SK-N-SH (cell line): Measurements from ENCODE around the gene ATXN7L2. TPM values are rescaled to one million over a fixed set of nuclear protein-coding genes. Genes with fewer than 3 reads are reported as not detected.

Experiments
- CTCF ChIA-PET: fragments of 300-600, 350-600 bp; formaldehyde crosslinking; extraction: SDS; loops from one replicate; lab custom pipeline; 2021; lab: Yijun Ruan, JAX
- POLR2A ChIA-PET: fragments of 350-600 bp; sonication (Branson Sonifier 250); formaldehyde crosslinking; extraction: SDS; loops from one replicate; lab custom pipeline; 2020; ENCODE audit warnings: antibody characterized with exemption, inconsistent platforms; lab: Yijun Ruan, JAX
- DNase-seq: peaks from one replicate; pipeline ENCODE4 v3.0.0; 2012
- H2AFZ ChIP-seq: fragments of 200-600 bp; sonication (generic); 2 replicates; pipeline ENCODE4 v1.8.1; 2016; ENCODE audit warnings: antibody characterized with exemption, mild to moderate bottlenecking, low read depth
- H3F3A ChIP-seq: fragments of 200-600 bp; sonication (generic); replicated peaks from 2 replicates; pipeline ENCODE3; 2016; ENCODE audit warnings: antibody characterized with exemption, mild to moderate bottlenecking; ENCODE audit not compliant: insufficient read depth
- H3K27ac ChIP-seq, 2 experiments: fragments of 200-500 bp in 1 of 2; fragments of 200-600 bp in 1 of 2; sonication (Bioruptor generic) in 1 of 2; sonication (generic), shearing (Covaris generic) in 1 of 2; 2 replicates each; pipeline versions ENCODE4 v1.5.1 to v1.6.1; 2014 to 2016; ENCODE audit warnings: low read depth in 2 of 2, inconsistent platforms in 1 of 2, low read length in 1 of 2, mild to moderate bottlenecking in 1 of 2, mixed read lengths in 1 of 2
- H3K27me3 ChIP-seq: fragments of 200-600 bp; sonication (generic), shearing (Covaris generic); 2 replicates; pipeline ENCODE4 v1.6.1; 2016; ENCODE audit warnings: mixed run types; ENCODE audit not compliant: insufficient read depth
- H3K36me3 ChIP-seq, 2 experiments: fragments of 200-500 bp in 1 of 2; fragments of 200-600 bp in 1 of 2; sonication (Bioruptor generic) in 1 of 2; sonication (generic) in 1 of 2; replicated peaks in 1 of 2; 2 replicates each; pipeline versions ENCODE3 to v1.5.1; 2014 to 2016; ENCODE audit warnings: low read length in 1 of 2, mild to moderate bottlenecking in 1 of 2; ENCODE audit not compliant: insufficient read depth in 2 of 2, control insufficient read depth in 1 of 2
- H3K4me1 ChIP-seq, 2 experiments: fragments of 200-500 bp in 1 of 2; fragments of 200-600 bp in 1 of 2; sonication (Bioruptor generic) in 1 of 2; sonication (generic), shearing (Covaris generic) in 1 of 2; 2 replicates each; pipeline versions ENCODE4 v1.5.1 to v1.6.1; 2014 to 2016; ENCODE audit warnings: low read depth in 1 of 2, low read length in 1 of 2, mixed run types in 1 of 2; ENCODE audit not compliant: insufficient read depth in 2 of 2, control insufficient read depth in 1 of 2
- H3K4me2 ChIP-seq: fragments of 200-600 bp; sonication (generic), shearing (Covaris generic); 2 replicates; pipeline ENCODE4 v1.6.1; 2017; ENCODE audit warnings: mixed run types
- H3K4me3 ChIP-seq, 2 experiments: fragments of 200-500 bp in 1 of 2; fragments of 200-600 bp in 1 of 2; sonication (Bioruptor generic) in 1 of 2; sonication (generic), shearing (Covaris generic) in 1 of 2; 2 replicates each; pipeline versions ENCODE4 v1.5.1 to v1.8.1; 2014 to 2016; ENCODE audit warnings: low read depth in 2 of 2, inconsistent platforms in 1 of 2, low read length in 1 of 2, mild to moderate bottlenecking in 1 of 2, mixed read lengths in 1 of 2, moderate library complexity in 1 of 2
- H3K79me2 ChIP-seq: fragments of 200-600 bp; sonication (generic); 2 replicates; pipeline ENCODE4 v1.8.1; 2017; ENCODE audit warnings: mild to moderate bottlenecking; ENCODE audit not compliant: insufficient read depth
- H3K9ac ChIP-seq: fragments of 200-600 bp; sonication (generic); 2 replicates; pipeline ENCODE4 v1.6.1; 2017; ENCODE audit warnings: mixed run types
- H3K9me2 ChIP-seq: fragments of 200-600 bp; sonication (generic); 2 replicates; pipeline ENCODE4 v1.6.1; 2017; ENCODE audit warnings: mixed run types
- H3K9me3 ChIP-seq: fragments of 200-600 bp; sonication (generic); 2 replicates; pipeline ENCODE4 v1.6.1; 2017; ENCODE audit warnings: mixed run types, mild to moderate bottlenecking, moderate library complexity
- H4K20me1 ChIP-seq: fragments of 200-600 bp; sonication (generic); 2 replicates; pipeline ENCODE4 v1.6.1; 2017; ENCODE audit warnings: mild to moderate bottlenecking, mixed run types; ENCODE audit not compliant: insufficient read depth
- ELF1 ChIP-seq: IDR thresholded peaks from 2 replicates; pipeline ENCODE4 v1.4.0; 2012
- EZH2phosphoT487 ChIP-seq: fragments of 200-600 bp; sonication (generic); IDR thresholded peaks from 2 replicates; pipeline ENCODE4 v1.6.1; 2017; ENCODE audit warnings: low read depth, mixed run types, mild to moderate bottlenecking, antibody characterized with exemption, moderate library complexity, borderline replicate concordance
- FOXM1 ChIP-seq: IDR thresholded peaks from 2 replicates; pipeline ENCODE4 v1.4.0; 2012; ENCODE audit warnings: low read depth, mild to moderate bottlenecking
- GABPA ChIP-seq: IDR thresholded peaks from 2 replicates; pipeline ENCODE4 v1.4.0; 2012; ENCODE audit warnings: low read depth, mild to moderate bottlenecking
- MEF2A ChIP-seq: IDR thresholded peaks from 2 replicates; pipeline ENCODE4 v1.4.0; 2012; ENCODE audit warnings: low read depth, borderline replicate concordance
- NRF1 ChIP-seq: IDR thresholded peaks from 2 replicates; pipeline ENCODE4 v1.6.1; 2012; ENCODE audit warnings: low read depth, mild to moderate bottlenecking, low read length
- RCOR1 ChIP-seq: fragments of 150-350 bp; IDR thresholded peaks from 2 replicates; pipeline ENCODE4 v1.6.1; 2017; ENCODE audit warnings: antibody characterized with exemption, low read length
- RFX5 ChIP-seq: IDR thresholded peaks from 2 replicates; pipeline ENCODE4 v1.6.1; 2012; ENCODE audit warnings: mild to moderate bottlenecking, improper control_type of control experiment, low read length
- SIN3A ChIP-seq: IDR thresholded peaks from 2 replicates; pipeline ENCODE4 v1.6.1; 2012; ENCODE audit warnings: low read depth, mild to moderate bottlenecking, low read length, moderate library complexity, borderline replicate concordance
- TAF1 ChIP-seq: IDR thresholded peaks from 2 replicates; pipeline ENCODE4 v1.6.1; 2012; ENCODE audit warnings: low read depth, mild to moderate bottlenecking, low read length, moderate library complexity, borderline replicate concordance
- TCF12 ChIP-seq: IDR thresholded peaks from 2 replicates; pipeline ENCODE4 v1.4.0; 2012
- TEAD4 ChIP-seq: IDR thresholded peaks from 2 replicates; pipeline ENCODE4 v1.4.0; 2012; ENCODE audit warnings: mild to moderate bottlenecking, borderline replicate concordance; ENCODE audit not compliant: insufficient read depth
- YY1 ChIP-seq: IDR thresholded peaks from 2 replicates; pipeline ENCODE4 v1.4.0; 2012; ENCODE audit warnings: low read depth, mild to moderate bottlenecking
- WGBS: methylation state at CpG from one replicate; pipeline ENCODE4 v1.1.6; 2017; ENCODE audit warnings: low lambda C conversion rate; 5-methylcytosine and 5-hydroxymethylcytosine counted together
- polyA plus RNA-seq, 3 experiments: library from polyadenylated mRNA; depleted of rRNA; stranded (reverse); fragments of >200 nt; gene quantifications; 2 replicates each; pipeline ENCODE4 v1.2.3, GENCODE V29; 2012
- TF ChIP-seq, protein P1 (sequence below): IDR thresholded peaks from 2 replicates; pipeline ENCODE4; 2012
- TF ChIP-seq, protein P2 (sequence below): fragments of 200-600 bp; sonication (generic); IDR thresholded peaks from 2 replicates; pipeline ENCODE4 v1.6.1; 2017; ENCODE audit warnings: antibody characterized with exemption, mild to moderate bottlenecking, moderate library complexity
- TF ChIP-seq, protein P3 (sequence below): IDR thresholded peaks from 2 replicates; pipeline ENCODE4 v1.4.0; 2012; ENCODE audit warnings: low read depth
- TF ChIP-seq, protein P4 (sequence below): fragments of 150-350 bp; IDR thresholded peaks from 2 replicates; pipeline ENCODE4 v1.6.1; 2016; ENCODE audit warnings: mild to moderate bottlenecking, low read depth, low read length

ATXN7L2 gene
- polyA plus RNA-seq, 1 of the 3 experiments (the other 2 are of a cell fraction): 4.0 TPM

DNA sequence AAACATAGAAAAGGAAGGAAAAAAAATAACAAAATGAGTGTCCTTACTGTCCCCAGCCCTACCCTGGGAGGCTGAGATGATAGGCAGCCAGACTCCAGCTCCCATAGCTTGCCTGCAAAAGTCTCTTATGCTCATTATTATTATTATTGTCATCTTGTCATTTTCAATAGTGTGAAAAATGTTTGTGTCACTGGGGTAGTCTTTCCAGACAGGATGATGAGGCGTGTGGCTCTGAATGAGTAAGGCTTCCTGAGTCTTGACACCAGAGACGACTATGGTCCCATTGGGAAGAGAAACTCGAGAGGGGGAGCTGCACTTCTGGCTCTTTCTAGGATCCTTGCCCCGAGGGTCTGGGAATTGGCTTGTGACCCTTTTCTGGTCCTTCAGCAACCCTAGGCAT lies 9.1 kb downstream of the ATXN7L2 start (continued):
- no peak for TF ChIP-seq TEAD4
- TF ChIP-seq GABPA: no peak
- no peak for TF ChIP-seq RCOR1
- TF ChIP-seq, protein P1, sequence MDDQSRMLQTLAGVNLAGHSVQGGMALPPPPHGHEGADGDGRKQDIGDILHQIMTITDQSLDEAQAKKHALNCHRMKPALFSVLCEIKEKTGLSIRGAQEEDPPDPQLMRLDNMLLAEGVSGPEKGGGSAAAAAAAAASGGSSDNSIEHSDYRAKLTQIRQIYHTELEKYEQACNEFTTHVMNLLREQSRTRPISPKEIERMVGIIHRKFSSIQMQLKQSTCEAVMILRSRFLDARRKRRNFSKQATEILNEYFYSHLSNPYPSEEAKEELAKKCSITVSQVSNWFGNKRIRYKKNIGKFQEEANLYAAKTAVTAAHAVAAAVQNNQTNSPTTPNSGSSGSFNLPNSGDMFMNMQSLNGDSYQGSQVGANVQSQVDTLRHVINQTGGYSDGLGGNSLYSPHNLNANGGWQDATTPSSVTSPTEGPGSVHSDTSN: no peak
- no peak for TF ChIP-seq TCF12

DNA sequence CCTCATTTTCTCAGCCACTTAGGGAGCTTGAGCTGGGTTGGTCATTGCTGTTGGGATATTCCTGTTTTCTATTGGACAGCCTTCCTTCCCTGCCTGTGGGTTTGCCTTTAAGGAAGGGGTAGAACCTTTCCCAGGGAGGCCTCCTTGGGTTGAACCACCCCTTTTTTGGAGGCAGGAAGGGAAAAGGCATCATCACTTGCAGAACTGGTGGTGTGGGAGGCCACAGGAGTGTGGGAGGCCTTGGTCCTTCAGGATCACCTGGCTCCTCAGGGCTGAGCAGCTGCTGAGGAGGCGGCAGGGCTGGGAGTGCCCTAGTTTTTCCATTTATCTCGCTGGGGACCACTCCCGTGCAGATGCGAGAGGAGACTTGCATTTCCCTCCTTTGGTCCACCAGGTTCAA lies 9.5 kb downstream of the ATXN7L2 start:
- no peak for DNase-seq
- ChIA-PET CTCF (interaction anchor here (0.7 to 40.2 kb wide), 17 partner anchors 9 to 281 kb away, joined by 3 to 1710 read pairs (median 4); partner anchors contain the start of genes AMIGO1, ATXN7L2 and GPR61), POLR2A (interaction anchor here (1.4 to 1.5 kb wide), 2 partner anchors 37 to 39 kb away, joined by 6 to 7 read pairs; no protein-coding TSS in a partner anchor)

DNA sequence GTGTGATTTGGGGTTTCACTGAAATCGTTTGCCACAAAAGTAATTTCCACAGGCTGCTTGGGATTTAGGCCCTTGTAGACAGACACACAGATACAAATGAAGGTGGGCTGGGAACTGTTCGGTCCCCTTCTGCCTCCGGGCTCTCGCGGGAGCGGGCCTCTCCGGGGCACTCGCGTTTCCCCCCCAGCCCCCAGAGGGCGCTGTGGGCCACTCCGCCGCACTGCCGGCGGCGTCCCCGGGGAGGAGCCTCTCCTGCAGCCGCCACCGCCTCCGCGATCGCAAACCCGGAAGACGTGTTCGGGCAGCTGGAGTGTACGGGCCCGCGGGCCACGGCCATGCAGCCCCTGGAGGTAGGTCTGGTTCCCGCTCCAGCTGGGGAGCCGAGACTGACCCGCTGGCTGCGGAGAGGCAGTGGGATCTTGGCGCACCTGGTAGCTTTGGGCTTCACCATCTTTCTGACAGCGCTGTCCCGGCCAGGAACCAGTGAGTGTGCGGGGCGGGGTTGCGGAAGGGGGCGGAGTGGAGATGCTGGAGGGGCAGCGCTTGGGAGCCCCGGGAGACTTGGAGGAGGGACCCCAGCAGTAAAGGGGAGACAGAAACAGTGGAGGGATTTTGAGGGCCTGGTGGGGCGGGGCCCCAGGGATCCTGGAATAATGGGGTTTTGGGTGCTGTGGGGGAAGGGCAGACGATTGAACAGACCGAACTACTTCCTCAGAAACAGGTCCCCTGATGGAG lies 10.3 kb downstream of the ATXN7L2 start, which contains the start of gene CYB561D1:
Gene CYB561D1 (plus strand): TSS at position 290 of the 735 bp plus-strand sequence. CDS start 46 bp downstream, at position 336.
- Histone ChIP-seq H3K4me2 (peak within 1 kb of the TSS; percentile 78), H3K9me2 (no peaks in the 10 kb centered on the region), H3K79me2 (peaks cover 19% of the 10 kb centered on the region), H3K4me1 (peaks cover 0 to 19% of the 10 kb centered on the region in 2 experiments; a peak in 2 of 4 replicates), H3K27me3 (no peaks in the 10 kb centered on the region), H3F3A (no peaks in the 10 kb centered on the region), H3K36me3 (peaks cover 5 to 20% of the 10 kb centered on the region in 2 experiments), H3K4me3 (peak within 1 kb of the TSS; percentile 96 to 100), H3K27ac (peak within 1 kb of the TSS; percentile 64 to 81; a peak in 3 of 4 replicates), H4K20me1 (no peaks in the 10 kb centered on the region), H3K9me3 (no peaks in the 10 kb centered on the region), H3K9ac (peak within 1 kb of the TSS; percentile 56), H2AFZ (peak within 1 kb of the TSS; percentile 92)
- WGBS: under 1% methylated on average over 21 of the region's 44 CpGs
- CTCF ChIA-PET: interaction anchor here (0.7 to 40.2 kb wide), 25 partner anchors 10 to 281 kb away, joined by 3 to 1710 read pairs (median 4); partner anchors contain the start of genes AMIGO1, ATXN7L2, GNAI3 and GPR61
- DNase-seq: peak; percentile 95
- POLR2A ChIA-PET: interaction anchor here (1.4 to 1.5 kb wide), 2 partner anchors 36 to 38 kb away, joined by 6 to 7 read pairs; no protein-coding TSS in a partner anchor
- TF ChIP-seq, protein P2, sequence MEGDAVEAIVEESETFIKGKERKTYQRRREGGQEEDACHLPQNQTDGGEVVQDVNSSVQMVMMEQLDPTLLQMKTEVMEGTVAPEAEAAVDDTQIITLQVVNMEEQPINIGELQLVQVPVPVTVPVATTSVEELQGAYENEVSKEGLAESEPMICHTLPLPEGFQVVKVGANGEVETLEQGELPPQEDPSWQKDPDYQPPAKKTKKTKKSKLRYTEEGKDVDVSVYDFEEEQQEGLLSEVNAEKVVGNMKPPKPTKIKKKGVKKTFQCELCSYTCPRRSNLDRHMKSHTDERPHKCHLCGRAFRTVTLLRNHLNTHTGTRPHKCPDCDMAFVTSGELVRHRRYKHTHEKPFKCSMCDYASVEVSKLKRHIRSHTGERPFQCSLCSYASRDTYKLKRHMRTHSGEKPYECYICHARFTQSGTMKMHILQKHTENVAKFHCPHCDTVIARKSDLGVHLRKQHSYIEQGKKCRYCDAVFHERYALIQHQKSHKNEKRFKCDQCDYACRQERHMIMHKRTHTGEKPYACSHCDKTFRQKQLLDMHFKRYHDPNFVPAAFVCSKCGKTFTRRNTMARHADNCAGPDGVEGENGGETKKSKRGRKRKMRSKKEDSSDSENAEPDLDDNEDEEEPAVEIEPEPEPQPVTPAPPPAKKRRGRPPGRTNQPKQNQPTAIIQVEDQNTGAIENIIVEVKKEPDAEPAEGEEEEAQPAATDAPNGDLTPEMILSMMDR: peak; percentile 89
- TF ChIP-seq RFX5: no peak
- TF ChIP-seq, protein P3, sequence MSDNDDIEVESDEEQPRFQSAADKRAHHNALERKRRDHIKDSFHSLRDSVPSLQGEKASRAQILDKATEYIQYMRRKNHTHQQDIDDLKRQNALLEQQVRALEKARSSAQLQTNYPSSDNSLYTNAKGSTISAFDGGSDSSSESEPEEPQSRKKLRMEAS: no peak; the same call in 1 of the 2 replicates
- no peak for TF ChIP-seq FOXM1
- TF ChIP-seq EZH2phosphoT487: no peak
- TF ChIP-seq ELF1: peak; percentile 98
- TF ChIP-seq MEF2A: no peak
- peak; percentile 87 for TF ChIP-seq SIN3A
- TF ChIP-seq TAF1: no peak; the same call in 1 of the 2 replicates
- TF ChIP-seq NRF1: no peak
- no peak for TF ChIP-seq TEAD4
- TF ChIP-seq GABPA: no peak; the same call in 1 of the 2 replicates
- TF ChIP-seq, protein P1: peak; percentile 37; the same call in 1 of the 2 replicates
- TF ChIP-seq YY1: peak; percentile 51

More for the DNA sequence above, 9.5 kb downstream of the ATXN7L2 start:
- no peaks in the 10 kb centered on the region for H4K20me1 ChIP-seq
- H3K9me3 ChIP-seq: no peaks in the 10 kb centered on the region
- peaks cover 5 to 26% of the 10 kb centered on the region in 2 experiments for H3K36me3 ChIP-seq
- no peaks in the 10 kb centered on the region for H3F3A ChIP-seq
- TF ChIP-seq, protein P4, sequence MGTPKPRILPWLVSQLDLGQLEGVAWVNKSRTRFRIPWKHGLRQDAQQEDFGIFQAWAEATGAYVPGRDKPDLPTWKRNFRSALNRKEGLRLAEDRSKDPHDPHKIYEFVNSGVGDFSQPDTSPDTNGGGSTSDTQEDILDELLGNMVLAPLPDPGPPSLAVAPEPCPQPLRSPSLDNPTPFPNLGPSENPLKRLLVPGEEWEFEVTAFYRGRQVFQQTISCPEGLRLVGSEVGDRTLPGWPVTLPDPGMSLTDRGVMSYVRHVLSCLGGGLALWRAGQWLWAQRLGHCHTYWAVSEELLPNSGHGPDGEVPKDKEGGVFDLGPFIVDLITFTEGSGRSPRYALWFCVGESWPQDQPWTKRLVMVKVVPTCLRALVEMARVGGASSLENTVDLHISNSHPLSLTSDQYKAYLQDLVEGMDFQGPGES: no peak
- H3K27ac ChIP-seq: peak overlapping the region in 1 of 2 experiments; percentile 36; a peak in 2 of 4 replicates
- H3K4me2 ChIP-seq: peak overlapping the region; percentile 78; the same call in 1 of the 2 replicates
- no peak overlapping the region for H3K4me3 ChIP-seq
- peaks cover 19% of the 10 kb centered on the region for H3K79me2 ChIP-seq
- WGBS: 94% methylated on average over 4 of the region's 4 CpGs
- H3K9me2 ChIP-seq: no peaks in the 10 kb centered on the region
- H3K4me1 ChIP-seq: peaks cover 0 to 14% of the 10 kb centered on the region in 2 experiments; a peak in 2 of 4 replicates
- H3K9ac ChIP-seq: 0 out of 2 replicates have a peak overlapping the region, but pooled peaks have one; percentile 23
- H3K27me3 ChIP-seq: no peaks in the 10 kb centered on the region
- H2AFZ ChIP-seq: peak overlapping the region; percentile 92
